DMS114 treated with DMSO at 0.1 percent for 48 hours (cell line): ENCODE results near the gene EIF3K.
"Not testable (repeated sequence)": the region's sequence is repeated elsewhere in the genome, so short reads cannot be mapped to it uniquely, and the experiment has no call there.

Experiments used
- DNase-seq: peaks from one replicate; lab custom pipeline; 2025; ENCODE audit not compliant: unreplicated experiment; lab: John Stamatoyannopoulos, UW

The EIF3K gene, protein sequence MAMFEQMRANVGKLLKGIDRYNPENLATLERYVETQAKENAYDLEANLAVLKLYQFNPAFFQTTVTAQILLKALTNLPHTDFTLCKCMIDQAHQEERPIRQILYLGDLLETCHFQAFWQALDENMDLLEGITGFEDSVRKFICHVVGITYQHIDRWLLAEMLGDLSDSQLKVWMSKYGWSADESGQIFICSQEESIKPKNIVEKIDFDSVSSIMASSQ

GRCh38 chr19:38618590-38619360 lies at the start of gene EIF3K:
Gene EIF3K, plus strand, starts transcription at chr19:38619188. Its CDS starts 81 bp downstream, at chr19:38619269.
- peak; percentile 99 for DNase-seq

- DNase-seq = no peak
Observed at GRCh38 chr19:38569368-38569983, 49.5 kb upstream of the EIF3K start.

- DNase-seq = no peak
Observed at GRCh38 chr19:38571682-38572081, 47.3 kb upstream of the EIF3K start.

GRCh38 chr19:38577826-38578225 lies 41.2 kb upstream of the EIF3K start:
- DNase-seq = no peak

DNA sequence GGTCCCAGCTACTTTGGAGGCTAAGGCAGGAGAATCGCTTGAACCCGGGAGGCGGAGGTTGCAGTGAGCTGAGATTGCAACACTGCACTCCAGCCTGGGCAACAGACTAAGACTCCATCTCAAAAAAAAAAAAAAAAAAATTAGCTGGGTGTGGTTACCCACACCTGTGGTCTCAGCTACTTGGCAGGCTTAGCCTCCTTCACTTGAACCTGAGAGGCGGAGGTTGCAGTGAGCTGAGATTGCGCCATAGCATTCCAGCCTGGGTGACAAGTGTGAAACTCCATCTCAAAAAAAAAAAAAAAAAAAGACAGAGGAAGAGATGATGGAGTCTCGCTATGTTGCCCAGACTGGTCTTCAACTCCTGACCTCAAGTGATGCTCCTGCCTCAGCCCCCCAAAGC lies 39.7 kb upstream of the EIF3K start:
- not testable (repeated sequence) for DNase-seq

- DNase-seq = no peak
Observed at GRCh38 chr19:38580080-38580479, 38.9 kb upstream of the EIF3K start.

DNA sequence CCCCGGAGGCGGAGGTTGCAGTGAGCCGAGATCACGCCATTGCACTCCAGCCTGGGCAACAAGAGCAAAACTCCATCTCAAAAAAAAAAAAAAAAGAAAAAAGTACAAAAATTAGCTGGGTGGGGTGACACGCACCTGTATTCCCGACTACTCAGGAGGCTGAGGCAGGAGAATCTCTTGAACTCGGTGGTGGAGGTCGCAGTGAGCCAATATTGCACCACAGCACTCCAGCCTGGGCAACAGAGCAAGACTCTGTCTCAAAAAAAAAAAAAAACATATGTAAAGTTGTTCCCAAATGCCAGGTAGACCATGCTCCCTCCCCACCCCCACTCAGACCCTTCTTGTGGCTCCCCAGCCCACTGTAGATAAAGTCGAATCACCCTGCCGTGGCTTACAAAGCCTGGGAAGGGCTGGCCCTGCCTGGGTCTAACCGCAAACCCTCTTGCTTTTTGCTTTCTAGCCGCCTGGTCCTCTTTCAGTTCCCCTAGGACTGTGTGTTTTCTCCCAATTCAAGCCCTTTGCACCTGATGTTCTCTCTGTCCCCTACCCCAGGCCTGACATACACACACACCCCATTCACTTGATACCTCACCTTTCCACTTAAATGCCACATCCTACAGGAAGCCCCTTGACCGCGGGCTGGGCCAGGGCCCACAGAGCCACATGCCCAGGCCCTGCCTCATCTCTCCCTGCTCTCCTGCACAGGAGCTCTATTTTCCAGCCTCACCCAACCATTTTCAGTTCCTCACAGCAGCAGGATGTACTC lies 35.6 kb upstream of the EIF3K start:
- DNase-seq = no peak

DNA sequence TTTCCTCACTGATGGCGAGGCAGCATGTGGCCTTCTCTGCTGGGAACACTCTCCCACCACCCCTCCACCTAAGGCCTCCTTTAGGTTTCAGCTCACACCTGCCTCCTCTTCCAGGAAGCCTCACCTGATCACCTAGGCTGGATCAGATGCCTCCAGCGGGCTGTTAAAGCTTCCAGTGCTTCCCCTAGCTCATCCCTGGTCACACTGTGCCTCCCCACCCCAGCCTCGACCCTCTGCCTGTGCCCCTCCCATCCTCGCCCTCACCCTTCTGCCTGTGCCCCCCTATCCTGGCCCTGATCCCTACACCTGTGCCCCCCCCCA lies 35.0 kb upstream of the EIF3K start:
- DNase-seq = no peak

DNA sequence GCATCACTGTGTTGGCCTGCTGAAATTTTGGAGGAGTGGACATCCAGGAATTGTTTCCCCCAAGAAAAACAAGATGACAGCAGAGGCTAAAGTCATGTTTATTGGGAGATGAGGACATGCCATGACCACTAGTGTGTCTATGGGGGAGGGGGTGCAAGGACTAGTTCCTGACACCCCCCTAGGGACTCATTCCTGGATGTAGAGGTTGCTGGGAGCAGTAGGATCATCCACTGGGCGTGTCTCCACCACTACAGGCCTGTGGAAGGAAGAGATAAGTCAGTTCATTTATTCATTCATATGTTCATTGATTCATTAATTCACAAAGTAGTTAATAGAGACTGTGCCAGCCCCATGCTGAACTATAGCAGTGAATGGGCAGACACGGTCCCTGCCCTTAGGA lies 31.4 kb upstream of the EIF3K start:
- no peak for DNase-seq

GRCh38 chr19:38588041-38588440 lies 30.9 kb upstream of the EIF3K start:
- DNase-seq = no peak

DNA sequence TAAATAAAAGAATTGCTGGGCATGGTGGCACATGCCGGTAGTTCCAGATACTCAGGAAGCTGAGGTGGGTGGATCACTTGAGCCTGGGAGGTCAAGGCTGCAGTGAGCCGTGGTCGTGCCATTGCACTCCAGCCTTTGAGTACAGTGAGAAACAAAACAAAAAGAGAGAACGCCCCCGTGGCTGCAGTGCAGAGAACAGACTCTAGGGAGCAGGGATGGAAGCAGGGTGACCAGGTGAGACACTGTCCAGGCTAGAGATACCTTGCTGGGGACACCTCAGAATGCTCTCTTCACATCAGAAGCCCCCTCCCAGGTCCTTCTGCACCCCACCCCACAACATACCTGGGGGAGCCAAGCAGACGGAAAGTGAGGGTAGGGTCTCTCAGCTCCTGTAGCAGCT lies 26.0 kb upstream of the EIF3K start:
- no peak for DNase-seq

GRCh38 chr19:38596057-38596981 lies 22.7 kb upstream of the EIF3K start:
- DNase-seq = peak; percentile 51

DNA sequence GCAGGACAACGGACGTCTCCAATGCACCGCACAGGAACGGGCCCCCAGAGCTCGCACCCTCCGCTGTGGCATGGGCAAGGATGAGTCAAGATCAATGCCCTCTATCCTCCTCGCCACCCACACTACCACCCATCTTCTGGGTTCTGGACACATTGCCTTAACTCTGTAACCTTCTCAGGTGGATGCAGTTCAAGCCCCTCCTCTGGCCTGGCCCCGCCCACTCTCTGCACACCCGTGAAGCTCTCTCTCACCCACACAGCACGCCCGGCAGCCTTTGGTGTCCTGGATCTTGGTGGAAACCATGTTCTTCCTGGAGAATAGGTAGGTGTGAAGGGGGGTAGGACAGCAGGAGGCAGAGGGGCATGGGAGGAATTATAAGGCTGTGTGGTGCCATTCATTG lies 21.9 kb upstream of the EIF3K start:
- no peak for DNase-seq

DNA sequence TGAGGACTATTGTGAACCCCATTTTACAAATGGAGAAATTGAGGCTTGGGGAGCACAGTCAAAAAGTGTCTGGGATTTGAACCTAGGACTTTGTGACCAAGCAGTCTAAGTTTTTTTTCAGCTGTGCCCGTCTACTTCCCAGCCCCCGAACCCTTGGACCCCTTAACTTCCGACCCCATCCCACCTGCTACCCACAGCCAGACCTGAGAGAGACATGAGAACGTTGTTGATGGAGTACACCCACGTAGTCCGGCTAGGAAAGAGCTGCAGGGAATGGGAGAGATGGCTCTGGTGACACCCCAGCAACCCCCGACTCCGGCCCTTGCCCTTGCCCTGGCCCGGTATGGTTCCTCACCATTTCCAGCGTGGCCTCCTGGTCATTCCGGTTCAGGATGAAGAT lies 19.3 kb upstream of the EIF3K start:
- no peak for DNase-seq

DNA sequence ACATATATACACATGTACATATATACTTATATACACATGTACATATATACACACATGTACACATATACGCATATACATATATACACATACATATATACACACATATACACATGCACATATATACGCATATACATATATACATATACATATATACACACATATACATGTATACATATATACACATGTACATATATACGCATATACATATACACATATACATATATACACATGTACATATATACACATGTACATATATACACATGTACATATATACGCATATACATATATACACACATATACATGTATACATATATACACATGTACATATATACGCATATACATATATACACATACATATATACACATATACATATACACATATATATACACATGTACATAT lies 16.1 kb upstream of the EIF3K start:
- DNase-seq = not testable (repeated sequence)

DNA sequence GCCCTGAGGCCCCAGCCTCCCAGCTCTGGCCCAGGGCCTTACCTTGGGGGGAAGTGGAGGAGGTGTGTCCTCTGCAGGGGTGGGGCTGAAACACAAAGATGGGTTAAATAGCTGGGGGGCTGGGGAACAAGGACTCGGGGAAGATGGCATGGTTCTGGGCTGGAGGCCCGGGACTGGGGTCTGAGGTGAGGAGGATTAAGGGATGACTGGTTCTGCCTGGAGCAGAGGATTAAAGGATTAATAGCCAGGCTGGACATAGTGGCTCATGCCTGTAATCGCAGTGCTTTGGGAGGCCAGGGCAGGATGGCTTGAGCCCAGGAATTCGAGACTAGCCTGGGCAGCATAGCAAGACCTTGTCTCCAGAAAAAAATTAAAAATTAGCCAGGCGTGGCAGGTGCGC lies 12.9 kb upstream of the EIF3K start:
- no peak for DNase-seq

- no peak for DNase-seq
Observed at GRCh38 chr19:38614289-38614688, 4.7 kb upstream of the EIF3K start.

DNA sequence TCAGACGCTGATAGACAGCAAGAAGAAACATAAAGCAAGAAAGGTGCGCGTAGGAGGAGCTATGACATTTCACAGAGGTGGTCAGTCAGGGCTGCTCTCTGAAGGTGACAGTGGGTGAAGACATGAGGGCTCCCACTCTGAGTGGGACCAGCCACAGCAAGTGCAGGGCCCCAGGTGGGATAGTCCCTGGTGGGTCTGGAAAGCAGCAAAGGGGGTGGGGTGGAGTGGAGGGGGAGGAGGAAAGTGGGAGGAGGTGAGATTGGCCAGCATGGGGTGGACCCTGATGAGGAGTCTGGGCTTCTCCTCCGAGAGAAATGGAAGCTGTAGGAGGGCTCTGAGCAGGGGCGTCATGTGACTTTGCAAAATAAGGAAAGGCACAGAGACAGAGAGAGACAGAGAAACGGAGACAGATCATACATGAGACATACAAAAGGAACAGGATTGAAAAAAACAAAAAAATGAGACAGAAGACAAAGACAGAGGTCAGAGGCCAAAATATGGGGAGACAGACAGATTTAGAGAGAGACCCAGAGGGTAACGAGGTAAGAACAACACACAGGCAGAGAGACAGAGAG lies 3.9 kb upstream of the EIF3K start:
- no peak for DNase-seq

GRCh38 chr19:38616265-38616664 lies 2.7 kb upstream of the EIF3K start:
- DNase-seq = no peak

GRCh38 chr19:38617283-38617763 lies 1.7 kb upstream of the EIF3K start:
- DNase-seq = no peak
